IPS-NIHi7 (cell line): ENCODE results near the gene DNAJC6.

Source experiments
- DNase-seq: peaks from one replicate; pipeline ENCODE4 v3.0.0; 2012; ENCODE audit warnings: mixed read lengths; ENCODE audit errors: extremely low spot score

Gene DNAJC6

DNA sequence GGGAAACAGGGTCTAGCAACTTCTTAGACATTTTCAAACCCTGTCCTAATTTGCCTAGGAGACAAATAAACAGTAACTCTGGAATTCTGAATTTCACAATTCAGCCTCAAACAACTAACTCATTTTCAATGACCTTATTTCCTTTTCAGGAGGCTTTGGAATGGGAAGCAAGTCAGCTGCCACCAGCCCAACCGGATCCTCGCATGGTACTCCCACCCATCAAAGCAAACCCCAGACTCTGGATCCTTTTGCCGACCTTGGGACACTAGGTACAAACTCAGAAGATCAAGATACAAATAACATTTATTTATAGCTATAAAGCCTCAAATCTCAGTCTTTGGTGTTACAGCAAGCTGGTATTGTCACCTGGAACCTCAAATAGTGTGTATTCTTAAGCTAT is 92.3 kb downstream of the DNAJC6 start:
- DNase-seq, result no peak

DNA sequence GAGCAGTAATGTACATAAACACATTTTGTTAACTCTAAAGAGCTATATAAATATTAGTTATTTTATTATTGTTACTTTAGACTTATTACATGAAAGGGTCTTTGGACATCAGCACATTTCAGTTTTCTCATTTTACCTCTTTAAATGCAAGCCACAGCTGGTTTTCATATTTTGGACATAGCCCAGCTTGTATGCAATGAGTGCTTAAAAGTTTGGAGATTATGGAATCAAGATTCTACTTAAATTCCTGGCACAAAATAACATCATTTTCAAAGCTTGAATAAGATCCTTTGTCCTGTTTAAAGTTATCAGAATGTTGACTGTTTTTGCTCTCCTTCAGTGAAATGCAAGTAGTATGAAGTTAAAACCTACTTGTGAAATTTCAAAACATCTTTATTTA is 95.6 kb downstream of the DNAJC6 start:
- DNase-seq, result no peak

DNA sequence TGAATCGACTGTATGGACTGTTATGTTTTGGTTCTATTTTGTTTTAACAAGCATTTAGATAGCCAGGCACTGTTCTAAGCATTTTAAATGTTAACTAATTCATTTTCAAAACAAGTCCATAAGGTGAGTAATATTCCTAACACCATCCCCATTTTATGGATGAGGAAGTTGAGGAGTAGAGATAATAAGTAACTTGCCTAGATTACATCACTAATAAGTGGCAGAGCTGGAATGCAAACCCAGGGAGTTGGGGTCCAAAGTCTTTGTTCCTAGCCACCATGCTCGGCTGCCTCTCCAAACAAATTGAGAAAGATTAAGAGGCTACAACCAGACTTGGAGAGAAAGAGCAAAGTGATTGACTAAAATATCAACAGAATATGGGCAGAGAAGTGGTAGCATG is 98.5 kb downstream of the DNAJC6 start:
- no peak for DNase-seq

DNA sequence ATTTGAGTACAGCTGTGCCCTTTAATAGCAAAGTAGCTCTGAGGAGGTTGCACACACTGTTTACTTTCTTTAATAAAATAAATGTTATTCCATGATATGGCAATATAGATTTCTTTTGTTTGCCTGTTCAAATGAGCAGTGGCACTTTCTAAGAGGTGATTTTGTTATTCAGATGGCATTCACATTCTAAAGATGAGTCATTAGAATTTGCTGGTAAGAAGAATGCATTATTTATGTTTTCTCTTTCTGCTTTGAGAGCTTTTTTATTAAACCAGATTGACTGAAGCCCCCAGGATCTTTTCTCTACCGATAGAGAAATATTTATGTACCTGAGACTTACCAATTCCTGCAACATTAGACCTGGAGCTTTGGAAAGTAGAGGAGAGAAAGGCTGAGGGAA is 100.0 kb downstream of the DNAJC6 start:
- no peak for DNase-seq

DNA sequence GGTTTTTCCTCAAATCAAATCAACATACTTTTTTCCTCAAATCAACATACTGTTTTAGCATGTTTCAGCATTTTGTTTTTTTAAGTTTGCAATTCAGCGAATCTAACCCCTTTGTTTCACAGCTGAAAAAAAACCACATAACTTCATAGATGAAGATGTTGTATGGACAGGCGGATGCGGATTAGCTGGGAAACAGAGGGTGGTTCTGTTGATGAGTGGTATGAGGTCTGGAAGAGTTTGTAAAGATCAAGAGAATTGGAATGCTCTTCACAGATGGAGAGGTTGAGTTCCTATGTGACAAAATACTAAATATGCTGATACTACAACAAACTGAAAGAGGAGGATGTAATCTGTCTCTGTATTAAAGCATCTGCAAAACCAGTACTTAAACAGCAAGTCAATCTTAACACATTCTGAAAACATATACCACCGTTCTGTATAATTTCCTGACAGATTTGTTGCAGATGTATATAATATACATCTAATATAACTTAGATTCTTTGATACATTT is 100.5 kb downstream of the DNAJC6 start:
- no peak for DNase-seq

DNA sequence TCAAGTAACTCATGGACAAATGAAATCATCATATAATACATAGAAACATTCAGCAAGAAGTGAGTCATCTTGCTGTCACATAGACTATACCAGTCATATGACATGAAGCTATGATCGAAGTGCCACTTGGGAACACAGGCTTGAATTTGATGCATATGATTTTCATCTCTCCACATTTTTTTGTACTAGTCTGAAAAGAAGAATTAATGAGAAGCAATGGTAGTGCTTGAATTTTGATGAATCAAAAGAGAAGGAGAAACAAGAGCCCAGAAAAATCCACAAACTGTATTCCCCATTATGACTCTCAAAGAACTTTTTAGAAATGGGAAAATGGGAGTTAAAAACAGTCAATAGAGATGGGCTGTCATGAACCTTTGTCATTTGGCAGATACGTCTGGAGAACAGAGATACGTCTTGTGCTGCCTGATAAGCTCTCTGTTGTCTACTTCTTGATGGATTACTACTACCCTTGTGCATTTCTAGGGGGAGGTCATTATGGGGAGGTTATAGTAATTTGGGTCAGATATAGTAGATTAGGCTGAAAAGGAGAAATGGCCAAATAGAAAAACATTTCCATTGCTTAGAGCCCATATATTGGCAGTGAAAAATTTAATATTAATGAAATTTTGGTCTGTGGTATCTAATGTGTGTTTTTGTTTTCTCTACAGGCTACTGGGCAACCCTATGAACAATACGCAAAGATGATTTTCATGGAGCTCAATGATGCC is 103.1 kb downstream of the DNAJC6 start:
- no peak for DNase-seq

DNA sequence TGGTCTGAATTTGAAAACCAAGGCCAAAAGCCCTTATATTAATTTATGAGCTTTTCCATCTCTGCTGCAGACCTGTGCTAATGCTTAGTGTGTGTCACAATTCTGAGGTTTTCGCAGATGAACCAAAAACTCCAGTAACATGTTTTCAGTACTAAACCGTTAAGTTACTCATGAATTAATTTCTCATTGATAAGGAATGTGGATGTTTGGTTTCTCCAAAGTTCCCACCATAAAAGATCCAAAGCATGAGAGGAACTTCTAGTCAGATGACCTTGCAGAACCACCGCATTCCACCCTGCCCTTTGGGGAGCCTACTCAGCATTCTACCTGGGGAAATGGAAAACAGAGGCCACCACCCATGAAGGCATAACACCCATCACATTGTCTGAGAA is 103.6 kb downstream of the DNAJC6 start:
- DNase-seq, result no peak

DNA sequence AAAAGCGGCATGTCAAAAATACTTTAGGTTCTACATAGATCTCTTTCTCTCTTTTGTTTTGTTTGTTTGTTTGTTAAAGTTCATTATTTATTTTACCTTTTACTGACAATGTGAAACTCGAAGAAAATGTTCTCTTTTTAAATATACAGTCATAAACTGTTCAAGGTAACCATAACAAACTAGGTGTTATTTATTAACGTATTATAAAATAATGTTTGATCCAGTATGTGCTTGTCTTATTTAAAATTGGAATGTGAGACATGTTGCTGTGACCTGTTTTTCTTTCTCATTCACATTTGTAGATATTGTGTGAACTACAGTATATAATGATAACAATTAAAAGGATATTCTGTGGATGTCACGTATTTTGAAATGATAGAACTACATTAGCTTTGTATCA is 105.2 kb downstream of the DNAJC6 start:
- no peak for DNase-seq

DNA sequence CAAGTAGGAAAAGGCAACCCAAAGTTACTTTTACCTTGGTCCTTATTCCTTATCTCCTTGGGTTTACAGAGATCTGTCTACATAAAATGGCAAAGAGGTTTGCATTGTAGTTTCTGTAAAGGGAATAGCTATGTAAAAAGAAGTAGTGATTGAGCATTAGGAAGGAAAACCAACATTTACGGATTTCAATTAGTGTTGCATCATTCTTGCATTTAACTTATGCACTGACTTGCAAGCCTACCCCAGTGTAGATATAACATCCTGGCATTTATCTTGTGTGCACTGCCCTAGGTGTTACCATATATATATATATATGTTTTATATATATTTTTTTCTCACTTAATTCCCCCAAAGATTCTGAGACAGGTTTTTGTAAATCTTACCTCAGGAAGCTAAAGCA is 107.4 kb downstream of the DNAJC6 start:
- no peak for DNase-seq

DNA sequence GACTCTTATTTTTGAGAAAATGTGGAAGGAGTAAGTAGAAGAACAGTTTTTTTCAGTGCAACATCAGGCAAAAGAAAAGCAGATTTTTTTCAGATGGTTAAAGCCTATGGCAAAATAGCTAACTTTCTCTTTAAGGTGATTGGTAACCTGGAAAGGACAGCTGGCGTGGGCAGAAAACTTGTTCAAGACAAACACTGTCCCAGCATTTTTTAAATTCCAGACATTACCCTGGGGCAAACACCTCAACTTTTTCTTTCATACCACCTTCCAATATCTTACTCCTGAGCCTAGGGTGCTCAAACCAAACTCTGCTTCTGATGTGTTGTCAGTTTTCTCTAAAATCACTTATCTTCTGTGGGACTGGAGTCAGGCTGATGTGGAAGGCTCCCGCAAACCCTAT is 108.4 kb downstream of the DNAJC6 start:
- DNase-seq, result no peak

DNA sequence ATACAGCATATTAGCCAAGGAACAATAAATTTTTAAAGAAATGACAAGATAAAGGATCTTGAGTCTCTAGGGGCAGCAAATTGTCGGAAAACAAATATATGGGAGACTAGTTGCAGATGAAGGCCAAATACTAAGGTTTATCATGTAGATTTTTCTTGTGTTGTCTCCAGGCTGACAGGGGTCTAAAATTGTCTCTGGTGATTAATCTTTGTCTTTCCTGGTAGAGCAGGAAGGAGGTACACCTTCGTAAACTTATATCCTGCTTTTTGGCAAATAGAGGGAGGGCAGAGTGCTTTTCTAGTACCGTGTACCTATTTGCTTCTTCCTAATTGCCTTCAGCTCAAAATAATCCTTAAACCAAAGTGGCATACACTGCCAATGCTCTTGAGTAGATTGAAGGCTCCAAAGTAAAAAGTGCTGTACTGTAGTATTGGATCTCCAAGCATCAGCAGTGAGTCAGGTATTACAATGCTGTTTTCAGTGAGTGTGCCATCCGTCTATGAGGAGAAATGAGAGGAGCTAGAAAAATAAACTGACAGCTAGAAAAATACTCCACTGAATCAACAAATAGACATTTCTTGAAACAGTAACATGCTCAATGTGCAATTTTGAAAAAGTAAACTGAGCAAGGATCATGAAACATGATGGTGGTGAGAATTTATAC is 109.3 kb downstream of the DNAJC6 start:
- DNase-seq, result no peak

DNA sequence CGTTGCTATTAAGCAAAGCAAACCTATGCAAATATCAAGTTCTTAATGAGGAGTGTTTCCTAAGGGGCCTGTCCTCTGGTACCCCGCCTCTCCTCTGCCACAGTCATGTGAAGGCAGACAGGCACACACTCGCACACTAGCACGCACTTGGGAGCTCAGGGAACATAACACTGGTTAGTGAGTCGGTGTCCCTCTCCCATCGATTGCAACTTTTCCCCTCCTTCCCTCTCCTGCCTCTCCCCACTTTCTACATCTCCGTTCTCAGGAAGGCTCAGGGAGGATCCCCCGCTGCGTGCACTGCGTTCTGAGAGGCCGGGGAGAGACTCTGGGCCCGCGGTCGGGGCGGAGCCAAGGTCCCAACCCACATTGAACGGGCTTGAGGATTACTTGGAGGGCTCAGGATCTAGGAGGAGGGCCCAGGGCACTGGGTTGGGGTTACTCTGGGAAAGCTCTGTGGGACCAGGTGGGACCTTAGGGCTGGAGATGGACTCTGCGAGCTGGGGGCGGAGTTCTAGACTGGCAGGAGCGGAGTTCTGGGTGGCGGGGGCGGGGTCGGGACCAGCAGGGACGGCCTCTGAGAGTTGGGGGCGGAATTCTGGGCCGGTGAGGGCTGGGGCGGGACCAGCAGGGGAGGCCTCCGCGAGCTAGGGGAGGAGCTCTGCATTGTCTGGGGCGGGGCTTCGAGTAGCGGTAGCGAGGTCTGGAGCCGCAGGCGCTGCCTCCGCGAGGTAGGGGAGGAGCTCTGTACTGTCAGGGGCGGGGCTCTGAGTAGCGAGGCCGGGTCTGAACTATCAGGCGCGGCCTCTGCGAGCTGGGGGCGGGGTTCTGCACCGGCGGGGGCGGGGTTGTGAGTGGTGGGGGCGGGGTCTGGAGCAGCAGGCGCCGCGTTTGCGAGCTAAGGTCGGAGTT is 110.6 kb downstream of the DNAJC6 start:
- peak; percentile 97 for DNase-seq

DNA sequence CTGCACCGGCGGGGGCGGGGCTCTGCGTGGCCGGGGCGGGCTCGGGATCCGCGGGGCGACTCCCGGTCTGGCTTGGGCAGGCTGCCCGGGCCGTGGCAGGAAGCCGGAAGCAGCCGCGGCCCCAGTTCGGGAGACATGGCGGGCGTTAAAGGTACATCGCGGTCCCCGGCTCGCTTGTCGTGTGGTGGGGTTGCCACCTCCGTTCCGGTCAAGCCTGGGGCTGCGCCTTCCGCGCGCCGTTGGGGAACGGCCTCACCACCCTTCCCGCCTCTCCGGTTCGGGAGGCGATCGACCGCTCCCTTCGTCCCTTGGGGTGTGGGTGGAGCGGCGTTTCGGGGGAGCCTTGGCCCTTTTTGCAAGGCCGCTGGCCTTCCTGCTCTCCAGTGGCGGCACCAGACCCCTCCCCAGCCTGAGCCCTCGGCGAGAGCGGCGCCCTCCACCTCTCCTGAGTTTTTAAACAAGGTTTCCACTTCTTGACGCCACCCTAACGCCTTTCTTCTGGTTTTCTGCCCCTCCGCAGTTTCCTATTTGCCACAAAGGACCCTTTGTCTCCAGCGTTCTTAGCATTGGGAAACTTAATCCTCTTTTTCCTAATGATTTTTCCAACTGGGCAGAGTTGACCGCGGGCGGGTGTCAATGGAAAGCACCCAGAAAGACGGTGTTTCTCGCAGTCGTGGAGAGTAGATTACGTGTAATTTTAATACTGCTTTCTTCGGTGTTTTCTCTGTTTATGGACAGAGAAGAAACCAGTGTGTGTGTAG is 111.4 kb downstream of the DNAJC6 start, which contains the start of the genes LEPR and LEPROT:
TSS of gene LEPR (plus strand) at position 79 of the 761 bp plus-strand sequence. CDS start 144,898 bp downstream, outside the sequence.
TSS of gene LEPROT (plus strand) at position 79 of the 761 bp plus-strand sequence. CDS start at position 136, 57 bp downstream.
- peak; percentile 54 for DNase-seq

DNA sequence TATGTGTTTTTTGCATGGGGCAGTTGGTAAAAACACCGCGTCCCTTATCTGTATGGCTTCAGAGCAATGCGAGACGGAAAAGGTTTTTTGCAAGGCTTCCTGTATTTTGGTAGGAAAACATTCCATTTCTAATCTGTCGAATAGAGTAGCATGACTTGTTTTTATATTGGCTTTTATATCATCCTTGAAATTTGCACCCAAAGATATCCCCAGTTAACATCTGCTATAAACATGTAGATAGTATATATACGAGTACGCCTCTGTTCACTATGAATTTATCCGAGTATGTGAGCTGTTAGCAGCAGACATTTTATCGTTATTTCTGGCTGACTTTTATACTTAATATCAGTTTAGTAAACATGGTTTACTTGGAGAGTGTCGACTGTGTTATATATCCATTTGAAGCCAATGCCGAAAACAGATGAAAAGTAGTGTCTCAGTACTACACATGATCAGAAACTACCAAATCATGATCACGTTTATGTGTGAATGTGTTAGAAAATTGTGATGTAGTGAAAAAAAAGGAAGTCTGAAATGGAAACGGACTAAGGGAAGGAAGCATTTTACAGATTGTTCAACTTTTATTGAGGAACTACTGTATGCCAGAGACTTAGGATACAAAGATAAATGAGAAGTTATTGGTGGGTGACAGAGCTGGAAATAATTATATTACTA is 112.1 kb downstream of the DNAJC6 start:
- DNase-seq, result no peak

DNA sequence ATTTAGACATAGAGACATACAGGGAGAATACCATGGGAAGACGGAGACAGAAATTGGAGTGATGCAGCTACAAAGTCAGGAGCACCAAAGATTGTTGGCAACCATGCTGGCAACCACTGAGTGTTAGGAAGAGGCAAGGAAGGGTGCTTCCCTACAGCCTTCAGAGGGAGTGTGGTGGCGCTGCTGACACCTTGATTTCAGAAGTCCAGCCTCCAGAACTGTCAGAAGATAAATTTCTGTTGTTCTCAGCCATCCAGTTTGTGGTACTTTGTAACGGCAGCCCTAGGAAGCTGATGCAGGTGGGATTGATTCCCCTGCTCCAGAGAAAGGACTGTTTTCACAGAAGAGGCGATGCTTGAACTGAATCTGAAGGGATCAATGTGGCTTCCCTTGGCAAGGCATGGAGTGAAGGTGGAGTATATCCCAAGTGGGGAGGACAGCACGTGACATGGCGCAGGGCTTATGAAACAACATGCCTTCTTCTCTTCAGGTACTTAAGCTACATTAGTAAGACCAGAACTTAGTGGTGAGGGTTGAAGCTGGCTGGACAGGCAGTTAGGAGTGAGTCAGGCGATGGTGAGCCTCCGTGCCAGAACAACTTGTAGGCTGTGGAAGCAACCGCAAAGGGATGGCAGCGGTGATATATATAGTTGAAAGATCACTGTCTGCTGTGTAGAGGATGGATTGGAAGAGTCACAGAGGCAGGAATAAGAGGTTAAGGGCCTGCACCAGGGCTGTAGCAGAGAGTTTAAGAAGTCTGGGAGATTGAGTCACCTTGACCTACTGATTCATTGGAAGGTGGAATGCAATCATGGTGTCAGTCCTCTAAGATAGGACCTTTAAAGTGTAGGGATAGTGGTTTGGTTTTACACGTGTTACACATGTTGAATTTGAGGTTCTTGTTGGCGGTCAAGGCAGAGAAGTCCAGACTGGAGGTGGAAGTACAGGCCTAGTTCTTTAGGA is 113.2 kb downstream of the DNAJC6 start:
- DNase-seq, result no peak

DNA sequence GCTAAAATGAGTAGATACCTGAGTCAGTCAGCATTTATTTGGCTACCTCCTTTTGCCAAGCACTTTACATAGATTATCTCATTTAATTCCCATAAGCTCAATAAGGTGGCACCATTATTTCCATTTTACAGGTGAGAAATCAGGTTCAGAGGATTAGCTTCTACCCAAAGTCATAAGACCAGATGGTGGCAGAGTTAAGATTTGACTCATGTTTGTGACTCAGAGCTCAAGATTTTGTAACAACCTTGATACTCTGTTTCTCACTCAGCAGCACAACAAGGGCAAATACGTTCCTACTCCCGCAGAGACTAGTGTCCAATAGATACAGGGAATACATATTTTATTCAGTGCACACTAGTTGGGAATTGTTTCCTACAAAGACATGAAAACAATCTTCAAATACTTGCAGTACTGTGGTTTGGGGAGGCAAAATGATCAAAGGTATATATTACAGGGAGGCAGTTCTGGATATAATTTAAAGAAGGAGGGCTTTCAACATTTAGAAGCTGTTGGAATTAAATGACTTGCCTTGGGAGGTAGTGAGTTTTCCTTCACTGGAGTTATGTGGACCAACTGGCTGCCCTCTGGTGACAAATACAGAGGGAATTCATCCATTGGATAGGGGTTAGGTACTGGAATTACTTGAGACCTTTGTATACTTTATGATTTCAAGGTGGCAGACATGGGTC is 114.7 kb downstream of the DNAJC6 start:
- DNase-seq, result no peak

DNA sequence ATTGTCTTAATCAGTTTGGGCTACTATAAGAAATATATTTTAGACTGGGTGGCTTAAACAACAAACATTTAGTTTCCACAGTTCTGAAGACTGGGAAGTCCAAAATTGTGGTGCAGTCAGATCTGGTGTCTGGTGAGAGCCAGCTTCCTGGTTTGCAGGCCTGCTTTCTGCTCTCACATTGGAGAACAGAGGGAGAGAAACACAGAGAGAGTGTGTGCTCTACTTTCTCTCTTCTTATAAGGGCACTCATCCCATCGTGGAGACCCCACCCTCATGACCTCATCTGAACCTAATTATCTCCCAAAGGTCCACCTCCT is 115.2 kb downstream of the DNAJC6 start:
- DNase-seq, result no peak

DNA sequence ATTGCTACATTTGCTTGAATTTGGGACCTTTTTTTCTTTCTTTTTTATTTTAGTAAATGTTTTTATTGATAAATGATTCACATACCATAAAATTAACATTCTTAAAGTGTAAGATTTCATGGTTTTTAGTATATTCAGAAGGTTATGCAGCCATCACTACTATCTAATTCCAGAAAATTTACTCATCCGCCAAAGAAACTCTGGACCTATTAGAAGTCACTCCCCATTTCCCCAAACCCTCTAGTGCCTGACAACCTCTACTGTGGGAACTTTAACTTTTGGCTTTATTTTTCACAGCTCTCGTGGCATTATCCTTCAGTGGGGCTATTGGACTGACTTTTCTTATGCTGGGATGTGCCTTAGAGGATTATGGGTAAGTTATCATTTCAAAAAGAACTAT is 115.7 kb downstream of the DNAJC6 start:
- no peak for DNase-seq

DNA sequence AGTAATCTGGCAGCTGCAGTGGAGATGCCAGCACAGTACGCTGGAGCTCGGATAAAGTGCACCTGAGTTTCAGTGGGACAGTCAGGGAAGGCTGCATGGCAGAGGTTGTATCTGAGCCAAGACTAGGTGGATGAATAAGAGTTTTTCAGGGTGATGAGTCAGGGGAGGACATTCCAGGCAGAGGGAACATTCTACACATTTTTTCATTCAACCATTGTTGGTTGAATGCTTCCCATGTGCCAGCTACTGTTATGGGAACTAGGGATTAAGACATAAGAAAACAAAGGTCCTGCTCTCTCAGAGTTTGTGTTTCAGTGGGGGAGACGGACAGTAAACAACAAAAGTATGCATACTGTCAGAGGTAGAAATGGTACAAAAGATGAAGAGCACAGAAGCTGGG is 116.4 kb downstream of the DNAJC6 start:
- peak; percentile 20 for DNase-seq
